PFSK-1 (cell line): Measurements from ENCODE around the gene SDK1.

ENCODE experiments used
- POLR2AphosphoS5 ChIP-seq: IDR thresholded peaks from 2 replicates; pipeline ENCODE4 v1.6.1; 2012; ENCODE audit warnings: low read depth, mild to moderate bottlenecking, control low read depth, low read length, moderate library complexity
- REST ChIP-seq, 2 experiments: IDR thresholded peaks; 2 replicates each; pipeline versions ENCODE4 v1.6.1 to v1.8.0; 2011 to 2012; ENCODE audit warnings: low read depth in 2 of 2, low read length in 2 of 2, control low read depth in 1 of 2, inconsistent platforms in 1 of 2, mild to moderate bottlenecking in 1 of 2, moderate library complexity in 1 of 2; ENCODE audit not compliant: insufficient read depth in 1 of 2
- TAF1 ChIP-seq: IDR thresholded peaks from 2 replicates; pipeline ENCODE4 v1.6.1; 2012; ENCODE audit warnings: low read length, control low read depth, borderline replicate concordance; ENCODE audit not compliant: insufficient read depth

GRCh38 chr7:3867863-3868262, 566.8 kb downstream of the SDK1 start:
- TF ChIP-seq POLR2AphosphoS5: no peak
- no peak for TF ChIP-seq REST (IDR thresholded peaks at IDR 0.05; ENCODE audit: insufficient read depth in 1 of 2, low read depth in 2 of 2, low read length in 2 of 2)
- no peak for TF ChIP-seq TAF1
